ENCODE results near the gene RSPH1.

Gene RSPH1

GRCh38 chr21:42503711-42504110, 7.7 kb upstream of the RSPH1 start:
- Histone ChIP-seq H3K9ac (ENCODE audit: low read length) (no peak overlapping the region), H3K4me3 (ENCODE audit: low read length) (no peak overlapping the region), H3K4me1 (ENCODE audit: control insufficient read depth, insufficient read depth, low read length) (no peaks in the 10 kb centered on the region), H3K36me3 (ENCODE audit: control insufficient read depth, insufficient read depth, low read length) (no peaks in the 10 kb centered on the region), H3K27ac (ENCODE audit: low read depth, low read length) (no peak overlapping the region), H3K27me3 (ENCODE audit: control insufficient read depth, insufficient read depth, low read length) (no peaks in the 10 kb centered on the region)

DNA sequence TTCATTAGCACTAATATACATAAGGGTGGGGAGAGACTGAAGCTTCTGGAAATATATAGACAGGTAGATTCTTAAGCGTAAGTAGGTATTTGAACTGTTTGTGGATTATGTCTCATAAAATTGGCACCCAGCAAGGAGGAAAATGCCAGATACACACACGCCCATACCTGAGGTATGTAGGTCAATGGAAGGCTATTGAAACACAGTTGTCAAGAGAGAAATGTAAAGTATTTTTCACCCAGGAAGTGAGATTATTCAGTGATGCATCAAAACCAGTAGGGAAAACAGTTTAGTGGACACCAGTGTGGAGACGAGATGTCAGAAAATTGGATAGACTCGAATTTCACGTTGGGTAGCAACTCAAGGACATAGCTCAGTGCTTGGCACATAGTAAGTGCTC, 4.7 kb upstream of the RSPH1 start:
- no peak overlapping the region for H3K27ac ChIP-seq (ENCODE audit: low read depth, low read length)
- no peak overlapping the region for H3K9ac ChIP-seq (ENCODE audit: low read length)
- H3K27me3 ChIP-seq (ENCODE audit: control insufficient read depth, insufficient read depth, low read length) = no peaks in the 10 kb centered on the region
- H3K4me1 ChIP-seq (ENCODE audit: control insufficient read depth, insufficient read depth, low read length) = peaks cover 4% of the 10 kb centered on the region
- no peak overlapping the region for H3K4me3 ChIP-seq (ENCODE audit: low read length)
- no peaks in the 10 kb centered on the region for H3K36me3 ChIP-seq (ENCODE audit: control insufficient read depth, insufficient read depth, low read length)

- Histone ChIP-seq H3K27ac (ENCODE audit: low read depth, low read length) (no peak overlapping the region), H3K9ac (ENCODE audit: low read length) (no peak overlapping the region), H3K4me1 (ENCODE audit: control insufficient read depth, insufficient read depth, low read length) (peaks cover 4% of the 10 kb centered on the region), H3K4me3 (ENCODE audit: low read length) (no peak overlapping the region), H3K36me3 (ENCODE audit: control insufficient read depth, insufficient read depth, low read length) (no peaks in the 10 kb centered on the region), H3K27me3 (ENCODE audit: control insufficient read depth, insufficient read depth, low read length) (no peaks in the 10 kb centered on the region)
Observed at GRCh38 chr21:42500225-42500624, 4.2 kb upstream of the RSPH1 start.

DNA sequence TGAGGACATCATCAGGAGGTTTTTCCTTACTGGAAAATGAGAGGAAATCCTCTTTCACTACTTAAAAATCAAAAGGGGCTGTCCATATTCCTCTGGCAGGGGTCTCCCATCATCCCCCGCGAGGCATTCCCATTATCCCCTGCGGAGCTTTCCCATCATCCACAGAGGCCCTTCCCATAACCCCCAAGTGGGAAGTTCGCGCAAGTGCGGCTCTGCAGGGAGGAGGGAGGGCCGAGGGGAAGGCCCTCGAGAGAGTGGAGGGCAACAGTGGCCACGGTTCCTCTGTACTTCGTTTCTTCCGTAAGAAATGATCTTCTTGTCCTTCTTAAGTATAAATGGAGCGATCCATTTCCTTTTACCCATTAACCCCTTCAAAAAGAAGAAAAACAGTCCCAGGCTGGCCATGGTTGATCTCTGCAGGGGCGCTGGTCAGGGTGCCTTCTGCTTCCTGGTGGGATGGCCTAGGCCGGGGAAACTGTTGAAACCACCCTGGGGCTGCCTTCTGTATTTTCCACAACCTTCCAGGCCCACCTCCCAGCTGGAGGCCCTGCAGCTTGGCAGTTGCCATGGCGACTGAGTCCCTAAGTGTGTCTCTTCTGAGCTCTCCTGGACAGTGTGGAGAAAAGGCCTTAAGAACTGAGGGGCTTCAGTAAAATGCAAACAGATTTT, 3.6 kb upstream of the RSPH1 start:
- Histone ChIP-seq H3K4me1 (ENCODE audit: control insufficient read depth, insufficient read depth, low read length) (peaks cover 4% of the 10 kb centered on the region), H3K36me3 (ENCODE audit: control insufficient read depth, insufficient read depth, low read length) (no peaks in the 10 kb centered on the region), H3K9ac (ENCODE audit: low read length) (no peak overlapping the region), H3K4me3 (ENCODE audit: low read length) (no peak overlapping the region), H3K27me3 (ENCODE audit: control insufficient read depth, insufficient read depth, low read length) (no peaks in the 10 kb centered on the region), H3K27ac (ENCODE audit: low read depth, low read length) (no peak overlapping the region)

- Histone ChIP-seq H3K27me3 (ENCODE audit: control insufficient read depth, insufficient read depth, low read length) (no peaks in the 10 kb centered on the region), H3K9ac (ENCODE audit: low read length) (no peak overlapping the region), H3K4me1 (ENCODE audit: control insufficient read depth, insufficient read depth, low read length) (peaks cover 4% of the 10 kb centered on the region), H3K36me3 (ENCODE audit: control insufficient read depth, insufficient read depth, low read length) (no peaks in the 10 kb centered on the region), H3K27ac (ENCODE audit: low read depth, low read length) (no peak overlapping the region), H3K4me3 (ENCODE audit: low read length) (no peak overlapping the region)
Observed at GRCh38 chr21:42498012-42498411, 2.0 kb upstream of the RSPH1 start.

- H3K9ac ChIP-seq (ENCODE audit: low read length) = peak overlapping the region; percentile 66
- no peaks in the 10 kb centered on the region for H3K27me3 ChIP-seq (ENCODE audit: control insufficient read depth, insufficient read depth, low read length)
- H3K4me3 ChIP-seq (ENCODE audit: low read length) = peak overlapping the region; percentile 88
- peak overlapping the region; percentile 79 for H3K27ac ChIP-seq (ENCODE audit: low read depth, low read length)
- no peaks in the 10 kb centered on the region for H3K36me3 ChIP-seq (ENCODE audit: control insufficient read depth, insufficient read depth, low read length)
- peaks cover 4% of the 10 kb centered on the region for H3K4me1 ChIP-seq (ENCODE audit: control insufficient read depth, insufficient read depth, low read length)
Observed at GRCh38 chr21:42496839-42497202, 797 bp upstream of the RSPH1 start.

DNA sequence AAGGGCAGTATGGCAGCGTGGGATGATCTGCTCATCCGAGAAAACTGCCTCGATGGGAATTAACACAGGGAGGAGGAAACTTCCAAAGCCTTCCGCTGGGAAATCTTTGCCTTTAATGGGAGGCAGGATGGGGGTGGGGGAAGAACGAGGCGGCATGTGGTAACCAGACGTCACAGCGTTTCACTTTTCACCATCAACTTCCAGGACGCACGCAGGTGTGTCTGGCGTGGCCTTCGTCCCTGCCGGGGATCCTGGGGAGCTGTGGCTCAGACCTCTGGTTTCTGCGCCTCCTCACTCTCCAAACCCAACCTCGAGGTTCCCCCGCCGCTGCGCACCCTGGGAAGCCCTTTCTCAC, 282 bp downstream of the RSPH1 start:
- H3K4me1 ChIP-seq (ENCODE audit: control insufficient read depth, insufficient read depth, low read length) = peaks cover 4% of the 10 kb centered on the region
- H3K27me3 ChIP-seq (ENCODE audit: control insufficient read depth, insufficient read depth, low read length) = no peaks in the 10 kb centered on the region
- H3K36me3 ChIP-seq (ENCODE audit: control insufficient read depth, insufficient read depth, low read length) = no peaks in the 10 kb centered on the region
- H3K9ac ChIP-seq (ENCODE audit: low read length) = no peak overlapping the region
- H3K4me3 ChIP-seq (ENCODE audit: low read length) = peak overlapping the region; percentile 77
- H3K27ac ChIP-seq (ENCODE audit: low read depth, low read length) = no peak overlapping the region

DNA sequence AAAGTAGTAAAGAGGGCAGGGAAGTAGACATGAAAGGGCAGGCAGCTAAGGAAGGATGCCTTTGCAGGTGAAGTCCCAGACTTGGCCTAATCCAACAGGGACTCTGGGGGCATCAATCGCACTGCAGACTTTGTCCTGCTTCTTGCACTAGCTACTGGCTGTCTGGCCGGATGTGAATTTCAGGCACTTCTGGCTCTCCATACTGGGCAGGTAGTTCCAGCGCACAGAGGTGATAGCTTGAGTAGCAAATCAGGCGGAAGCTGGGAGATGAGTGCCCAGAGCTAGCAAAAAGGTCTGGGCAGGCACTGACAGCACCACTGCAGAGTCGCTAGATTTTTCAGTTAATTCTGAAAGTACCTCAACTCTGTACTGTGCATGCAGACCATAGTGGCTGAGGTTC, 997 bp downstream of the RSPH1 start:
- Histone ChIP-seq H3K4me1 (ENCODE audit: control insufficient read depth, insufficient read depth, low read length) (peaks cover 4% of the 10 kb centered on the region), H3K4me3 (ENCODE audit: low read length) (no peak overlapping the region)

DNA sequence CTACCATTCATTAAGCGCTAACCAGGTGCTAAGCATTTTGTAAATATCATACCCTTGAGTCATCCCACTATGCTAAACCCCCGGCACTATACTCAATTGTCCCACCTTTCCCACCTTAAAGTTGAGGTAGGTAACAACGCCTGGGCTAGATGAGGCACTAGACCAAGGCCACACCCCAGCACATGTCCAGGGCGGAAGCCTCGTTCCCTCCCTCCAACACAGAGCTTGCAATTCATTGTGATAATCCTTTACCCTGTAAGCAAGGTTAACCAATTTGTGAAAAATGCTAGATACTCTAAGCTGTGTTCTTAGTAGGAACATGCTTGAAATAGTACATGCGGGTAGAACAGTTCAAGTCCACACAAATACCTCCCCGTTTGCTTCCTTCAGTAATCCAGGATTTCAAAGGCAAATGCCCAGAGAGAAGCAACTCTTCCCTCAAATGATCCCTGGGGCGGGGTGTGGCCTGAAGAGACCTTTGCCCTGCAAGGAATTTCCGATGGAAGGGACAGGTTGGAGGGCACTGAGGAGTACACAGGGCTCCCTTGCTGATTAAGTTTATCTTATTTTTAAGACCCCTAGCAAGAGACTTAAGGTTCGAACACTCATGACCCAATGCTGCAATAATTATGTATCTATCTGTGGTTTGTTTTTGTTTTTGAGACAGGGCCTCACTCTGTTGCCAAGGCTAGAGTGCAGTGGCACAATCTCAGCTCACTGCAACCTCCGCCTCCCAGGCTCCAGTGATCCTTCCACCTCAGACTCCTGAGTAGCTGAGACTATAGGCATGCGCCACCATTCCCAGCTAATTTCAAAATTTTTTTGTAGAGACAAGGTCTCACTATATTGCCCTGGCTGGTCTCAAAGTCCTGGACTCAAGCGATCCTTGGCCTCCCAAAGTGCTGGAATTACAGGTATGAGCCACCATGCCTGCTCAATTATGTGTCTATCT, 2.6 kb downstream of the RSPH1 start:
- H3K4me1 ChIP-seq (ENCODE audit: control insufficient read depth, insufficient read depth, low read length) = peaks cover 4% of the 10 kb centered on the region
- H3K4me3 ChIP-seq (ENCODE audit: low read length) = no peak overlapping the region
- H3K9ac ChIP-seq (ENCODE audit: low read length) = no peak overlapping the region
- no peaks in the 10 kb centered on the region for H3K36me3 ChIP-seq (ENCODE audit: control insufficient read depth, insufficient read depth, low read length)
- no peak overlapping the region for H3K27ac ChIP-seq (ENCODE audit: low read depth, low read length)
- H3K27me3 ChIP-seq (ENCODE audit: control insufficient read depth, insufficient read depth, low read length) = no peaks in the 10 kb centered on the region

More for the DNA sequence above, 997 bp downstream of the RSPH1 start:
- H3K27ac ChIP-seq (ENCODE audit: low read depth, low read length) = no peak overlapping the region
- no peak overlapping the region for H3K9ac ChIP-seq (ENCODE audit: low read length)
- no peaks in the 10 kb centered on the region for H3K36me3 ChIP-seq (ENCODE audit: control insufficient read depth, insufficient read depth, low read length)
- no peaks in the 10 kb centered on the region for H3K27me3 ChIP-seq (ENCODE audit: control insufficient read depth, insufficient read depth, low read length)

GRCh38 chr21:42492201-42492600, 3.8 kb downstream of the RSPH1 start:
- Histone ChIP-seq H3K4me1 (ENCODE audit: control insufficient read depth, insufficient read depth, low read length) (peaks cover 4% of the 10 kb centered on the region), H3K27ac (ENCODE audit: low read depth, low read length) (no peak overlapping the region), H3K36me3 (ENCODE audit: control insufficient read depth, insufficient read depth, low read length) (no peaks in the 10 kb centered on the region), H3K9ac (ENCODE audit: low read length) (no peak overlapping the region), H3K27me3 (ENCODE audit: control insufficient read depth, insufficient read depth, low read length) (no peaks in the 10 kb centered on the region), H3K4me3 (ENCODE audit: low read length) (no peak overlapping the region)

DNA sequence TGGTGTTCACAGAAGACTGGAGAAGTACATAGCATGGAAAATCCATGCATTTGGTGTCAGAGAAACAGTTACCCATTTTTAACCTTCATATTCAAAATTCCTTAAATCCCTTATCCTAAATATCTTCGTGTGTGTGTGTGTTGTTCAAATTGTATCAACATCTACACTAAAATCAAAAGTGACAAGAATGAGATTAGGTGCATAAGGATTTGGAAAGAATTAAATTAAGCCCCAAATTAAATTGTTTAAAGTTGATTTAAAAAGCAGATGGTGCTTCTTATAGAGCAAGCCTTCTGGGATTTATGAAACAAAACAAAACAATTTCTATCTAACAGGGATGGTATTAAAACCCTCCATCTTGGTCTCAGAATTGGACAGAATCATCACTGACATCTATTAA, 4.7 kb downstream of the RSPH1 start:
- no peak overlapping the region for H3K4me3 ChIP-seq (ENCODE audit: low read length)
- H3K27ac ChIP-seq (ENCODE audit: low read depth, low read length) = no peak overlapping the region
- no peaks in the 10 kb centered on the region for H3K4me1 ChIP-seq (ENCODE audit: control insufficient read depth, insufficient read depth, low read length)
- H3K36me3 ChIP-seq (ENCODE audit: control insufficient read depth, insufficient read depth, low read length) = no peaks in the 10 kb centered on the region
- H3K27me3 ChIP-seq (ENCODE audit: control insufficient read depth, insufficient read depth, low read length) = no peaks in the 10 kb centered on the region
- H3K9ac ChIP-seq (ENCODE audit: low read length) = no peak overlapping the region

GRCh38 chr21:42490720-42491119, 5.3 kb downstream of the RSPH1 start:
- H3K27ac ChIP-seq (ENCODE audit: low read depth, low read length) = no peak overlapping the region
- H3K9ac ChIP-seq (ENCODE audit: low read length) = no peak overlapping the region
- H3K4me3 ChIP-seq (ENCODE audit: low read length) = no peak overlapping the region
- no peaks in the 10 kb centered on the region for H3K36me3 ChIP-seq (ENCODE audit: control insufficient read depth, insufficient read depth, low read length)
- no peaks in the 10 kb centered on the region for H3K27me3 ChIP-seq (ENCODE audit: control insufficient read depth, insufficient read depth, low read length)
- no peaks in the 10 kb centered on the region for H3K4me1 ChIP-seq (ENCODE audit: control insufficient read depth, insufficient read depth, low read length)

GRCh38 chr21:42489991-42490390, 6.0 kb downstream of the RSPH1 start:
- Histone ChIP-seq H3K27ac (ENCODE audit: low read depth, low read length) (no peak overlapping the region), H3K4me3 (ENCODE audit: low read length) (no peak overlapping the region), H3K36me3 (ENCODE audit: control insufficient read depth, insufficient read depth, low read length) (no peaks in the 10 kb centered on the region), H3K27me3 (ENCODE audit: control insufficient read depth, insufficient read depth, low read length) (no peaks in the 10 kb centered on the region), H3K9ac (ENCODE audit: low read length) (no peak overlapping the region), H3K4me1 (ENCODE audit: control insufficient read depth, insufficient read depth, low read length) (no peaks in the 10 kb centered on the region)
